NCI-H82 treated with DMSO at 0.1 percent for 48 hours (cell line): ENCODE data around the gene PCNX1.
"Not testable (repeated sequence)": the region's sequence is repeated elsewhere in the genome, so short reads cannot be mapped to it uniquely, and the experiment has no call there.

Experiments
- DNase-seq: peaks from one replicate; lab custom pipeline; 2025; ENCODE audit not compliant: unreplicated experiment; lab: John Stamatoyannopoulos, UW

The PCNX1 gene

GRCh38 chr14:70907176-70907995, at the start of gene PCNX1:
Gene PCNX1, plus strand, starts transcription at chr14:70907459. Its CDS starts 392 bp downstream, at chr14:70907851.
- DNase-seq: peak; percentile 27

- no peak for DNase-seq
Observed at GRCh38 chr14:70857496-70857890, 49.8 kb upstream of the PCNX1 start.

GRCh38 chr14:70858641-70859040, 48.6 kb upstream of the PCNX1 start:
- no peak for DNase-seq

- DNase-seq: not testable (repeated sequence)
Observed at GRCh38 chr14:70866992-70867391, 40.3 kb upstream of the PCNX1 start.

GRCh38 chr14:70871001-70871400, 36.3 kb upstream of the PCNX1 start:
- no peak for DNase-seq

- DNase-seq: no peak
Observed at GRCh38 chr14:70871863-70872677, 35.2 kb upstream of the PCNX1 start.

GRCh38 chr14:70872678-70873020, 34.6 kb upstream of the PCNX1 start:
- DNase-seq: no peak

GRCh38 chr14:70873627-70874026, 33.6 kb upstream of the PCNX1 start:
- DNase-seq: peak; percentile 66

- not testable (repeated sequence) for DNase-seq
Observed at GRCh38 chr14:70875811-70876460, 31.3 kb upstream of the PCNX1 start.

- DNase-seq: no peak
Observed at GRCh38 chr14:70879448-70879847, 27.8 kb upstream of the PCNX1 start.

- peak; percentile 77 for DNase-seq
Observed at GRCh38 chr14:70880888-70881287, 26.4 kb upstream of the PCNX1 start.

- no peak for DNase-seq
Observed at GRCh38 chr14:70881549-70882177, 25.6 kb upstream of the PCNX1 start.

- DNase-seq: no peak
Observed at GRCh38 chr14:70882776-70883492, 24.3 kb upstream of the PCNX1 start.

- DNase-seq: no peak
Observed at GRCh38 chr14:70884595-70885342, 22.5 kb upstream of the PCNX1 start.

- peak; percentile 49 for DNase-seq
Observed at GRCh38 chr14:70885343-70886022, 21.8 kb upstream of the PCNX1 start.

- DNase-seq: no peak
Observed at GRCh38 chr14:70886421-70887206, 20.6 kb upstream of the PCNX1 start.

GRCh38 chr14:70887207-70887681, 20.0 kb upstream of the PCNX1 start:
- DNase-seq: no peak

- no peak for DNase-seq
Observed at GRCh38 chr14:70887737-70888499, 19.3 kb upstream of the PCNX1 start.
